SU-DHL-6 (cell line): ENCODE measurements around the gene ADAM12.

Experiments
- CTCF ChIP-seq: fragments of 200-600 bp; sonication (generic); IDR thresholded peaks from one replicate; pipeline ENCODE4 v1.5.1; 2017; ENCODE audit warnings: antibody characterized with exemption, mild to moderate bottlenecking, low read length, moderate library complexity; ENCODE audit not compliant: insufficient read depth, poor library complexity, severe bottlenecking
- EZH2phosphoT487 ChIP-seq: fragments of 200-600 bp; sonication (generic), shearing (Covaris generic); conservative IDR thresholded peaks from 2 replicates; pipeline ENCODE4 v1.6.1; 2018; ENCODE audit warnings: mild to moderate bottlenecking, antibody characterized with exemption, low read length, moderate library complexity, mixed read lengths

- TF ChIP-seq EZH2phosphoT487 (no peak), CTCF (no peak)
These were observed 184.0 kb downstream of the ADAM12 start for GRCh38 chr10:126204320-126204719.
